HFFc6 (cell line): ENCODE data around the gene ELAVL2. TPM values are rescaled to one million over a fixed set of nuclear protein-coding genes. Genes with fewer than 3 reads are reported as not detected.
"Not testable (repeated sequence)": the region's sequence is repeated elsewhere in the genome, so short reads cannot be mapped to it uniquely, and the experiment has no call there.

Experiments used
- DNase-seq: peaks from one replicate; pipeline ENCODE4 v3.0.0-alpha.2; 2018
- H3K27ac Mint-ChIP-seq: 2 replicates; pipeline ENCODE4 v1.8.0; 2020; ENCODE audit warnings: mild to moderate bottlenecking, mixed read lengths
- H3K27me3 Mint-ChIP-seq: 2 replicates; pipeline ENCODE4 v1.8.0; 2021; ENCODE audit warnings: mild to moderate bottlenecking, moderate library complexity, mixed read lengths; ENCODE audit not compliant: insufficient read depth
- H3K36me3 Mint-ChIP-seq: 2 replicates; pipeline ENCODE4 v1.8.0; 2021; ENCODE audit warnings: low read depth, mixed read lengths
- H3K4me1 Mint-ChIP-seq: 2 replicates; pipeline ENCODE4 v1.8.0; 2020; ENCODE audit warnings: low read depth, mixed read lengths
- H3K4me3 Mint-ChIP-seq: 2 replicates; pipeline ENCODE4 v1.8.0; 2020; ENCODE audit warnings: mild to moderate bottlenecking, moderate library complexity, mixed read lengths
- H3K9me3 Mint-ChIP-seq: 2 replicates; pipeline ENCODE4 v1.8.0; 2020; ENCODE audit warnings: mild to moderate bottlenecking, mixed read lengths
- CTCF ChIP-seq: fragments of 200-600 bp; sonication (generic); IDR thresholded peaks from 2 replicates; pipeline ENCODE4 v1.5.0; 2021; ENCODE audit warnings: antibody characterized with exemption, mild to moderate bottlenecking
- total RNA-seq, 6 experiments: library from RNA; stranded (reverse); fragmentation: NEBNext Ultra II Directional; extraction: Animal tissue kit (Norgen Biotek cat#: 25700); gene quantifications; 2 replicates in 1 of 6; 3 replicates in 5 of 6; pipeline ENCODE4 v1.2.3, GENCODE V29; 2021

The ELAVL2 gene
- total RNA-seq, 6 experiments from 2014 or later = not detected

DNA sequence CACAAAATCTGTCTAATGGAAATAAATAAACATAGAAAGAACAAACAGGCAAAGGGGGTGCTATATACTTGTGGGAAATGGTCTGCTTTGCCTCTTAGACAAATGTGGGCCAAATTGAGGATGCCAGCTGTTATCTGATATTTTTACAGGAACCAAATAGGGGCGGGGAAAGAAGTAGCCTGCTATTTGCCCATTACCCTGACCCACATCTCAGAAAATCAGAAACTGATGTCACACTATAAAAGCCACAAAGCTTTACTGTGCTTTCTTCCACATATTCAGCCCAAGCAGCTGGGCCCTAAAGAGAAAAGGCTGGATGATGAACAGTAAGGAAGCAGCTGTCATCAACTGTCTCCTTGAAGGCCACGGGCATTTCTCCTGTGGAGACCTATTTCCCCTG lies 97.3 kb downstream of the ELAVL2 start:
- Mint-ChIP-seq H3K4me1 (no peaks in the 10 kb centered on the region), H3K27me3 (no peaks in the 10 kb centered on the region; the same call in 1 of the 2 replicates), H3K4me3 (no peak overlapping the region), H3K27ac (no peak overlapping the region), H3K9me3 (peaks cover 13% of the 10 kb centered on the region), H3K36me3 (no peaks in the 10 kb centered on the region; the same call in 1 of the 2 replicates)
- no peak for TF ChIP-seq CTCF
- DNase-seq = no peak

DNA sequence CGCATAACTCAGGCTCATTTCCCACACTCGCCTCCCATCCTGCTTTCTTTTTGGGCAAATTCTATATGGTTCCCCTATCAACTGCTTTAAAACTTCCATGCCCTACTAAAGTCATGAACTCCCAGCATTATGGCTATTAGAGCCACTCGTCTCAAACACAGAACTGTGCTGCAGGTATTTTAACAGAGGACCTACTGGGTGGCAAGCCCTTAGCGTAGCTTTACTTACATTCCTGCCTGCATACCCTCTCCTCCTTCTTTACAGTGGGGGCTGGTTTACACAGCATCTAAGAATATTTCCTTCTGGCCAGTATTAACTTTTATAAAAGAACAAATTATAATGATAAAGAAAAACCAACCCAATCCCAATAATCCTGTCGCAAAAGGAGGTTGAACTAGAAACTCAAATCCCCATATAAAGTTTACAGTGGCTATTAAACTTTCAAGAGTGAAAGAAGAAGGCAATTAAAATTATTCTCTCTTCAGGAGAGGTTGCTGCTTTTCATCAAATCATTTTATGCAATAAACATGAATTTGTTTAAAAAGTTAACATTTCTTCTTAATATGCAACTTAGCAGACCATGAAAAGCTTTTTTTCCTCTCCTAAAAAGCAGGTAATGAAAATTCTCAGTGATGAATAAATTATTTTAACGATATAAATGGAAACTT lies 100.6 kb downstream of the ELAVL2 start:
- no peaks in the 10 kb centered on the region for H3K36me3 Mint-ChIP-seq
- no peak for DNase-seq
- H3K27ac Mint-ChIP-seq = no peak overlapping the region
- no peaks in the 10 kb centered on the region for H3K27me3 Mint-ChIP-seq
- no peak overlapping the region for H3K4me3 Mint-ChIP-seq
- H3K4me1 Mint-ChIP-seq = no peaks in the 10 kb centered on the region
- TF ChIP-seq CTCF = no peak
- peaks cover 17% of the 10 kb centered on the region for H3K9me3 Mint-ChIP-seq

DNA sequence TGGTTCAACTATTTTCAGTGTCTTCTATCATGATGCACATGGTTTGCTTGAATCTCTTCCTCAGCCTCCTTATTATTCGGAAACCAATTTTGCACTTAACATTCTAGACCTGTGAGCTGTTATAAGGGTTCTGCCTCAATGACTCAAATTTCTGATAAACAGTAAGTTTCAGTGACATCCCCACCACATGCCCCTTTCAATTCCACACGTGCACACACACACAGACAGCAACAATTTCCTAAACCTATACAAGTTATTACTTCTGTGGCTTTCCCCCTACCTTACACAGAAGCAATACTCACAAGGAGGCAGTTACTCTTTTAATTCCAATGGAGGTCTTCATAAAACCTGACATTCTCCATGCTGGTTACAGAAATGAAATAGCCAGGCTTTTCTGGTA lies 102.4 kb downstream of the ELAVL2 start:
- Mint-ChIP-seq H3K36me3 (no peaks in the 10 kb centered on the region), H3K27ac (no peak overlapping the region), H3K4me1 (no peaks in the 10 kb centered on the region), H3K4me3 (no peak overlapping the region), H3K27me3 (no peaks in the 10 kb centered on the region), H3K9me3 (peaks cover 22% of the 10 kb centered on the region)
- no peak for DNase-seq
- TF ChIP-seq CTCF = no peak

DNA sequence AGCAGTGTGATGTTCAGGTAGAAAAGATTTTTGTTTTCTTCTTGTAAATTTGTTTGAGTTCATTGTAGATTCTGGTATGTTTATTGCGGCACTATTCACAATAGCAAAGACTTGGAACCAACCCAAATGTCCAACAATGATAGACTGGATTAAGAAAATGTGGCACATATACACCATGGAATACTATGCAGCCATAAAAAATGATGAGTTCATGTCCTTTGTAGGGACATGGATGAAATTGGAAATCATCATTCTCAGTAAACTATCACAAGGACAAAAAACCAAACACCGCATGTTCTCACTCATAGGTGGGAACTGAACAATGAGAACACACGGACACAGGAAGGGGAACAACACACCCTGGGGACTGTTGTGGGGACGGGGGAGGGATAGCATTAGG lies 103.0 kb downstream of the ELAVL2 start:
- H3K36me3 Mint-ChIP-seq, H3K27ac Mint-ChIP-seq, H3K4me3 Mint-ChIP-seq, DNase-seq, H3K4me1 Mint-ChIP-seq, H3K27me3 Mint-ChIP-seq: not testable (repeated sequence)
- H3K9me3 Mint-ChIP-seq = peaks cover 22% of the 10 kb centered on the region

DNA sequence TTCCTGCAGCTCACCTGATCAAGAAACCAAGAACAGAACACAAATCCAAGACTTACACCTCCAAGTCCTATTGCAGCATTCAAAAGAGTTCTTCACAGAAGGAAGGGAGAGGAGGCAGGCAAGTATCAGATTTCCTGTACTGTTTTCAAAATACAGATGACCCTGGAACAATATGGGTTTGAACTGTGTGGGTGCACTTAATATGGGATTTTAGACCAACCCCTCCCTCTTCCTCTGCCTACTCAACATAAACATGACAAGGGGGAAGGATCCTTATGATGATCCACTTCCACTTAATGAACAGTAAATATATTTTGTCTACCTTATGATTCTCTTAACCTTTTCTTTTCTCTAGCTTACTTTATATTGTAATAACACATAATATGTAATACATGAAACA lies 104.6 kb downstream of the ELAVL2 start:
- no peak for DNase-seq
- Mint-ChIP-seq H3K9me3 (peaks cover 15% of the 10 kb centered on the region), H3K27me3 (no peaks in the 10 kb centered on the region), H3K36me3 (no peaks in the 10 kb centered on the region), H3K27ac (no peak overlapping the region), H3K4me3 (no peak overlapping the region), H3K4me1 (no peaks in the 10 kb centered on the region)
- TF ChIP-seq CTCF = no peak

- Mint-ChIP-seq H3K4me1 (no peaks in the 10 kb centered on the region), H3K36me3 (no peaks in the 10 kb centered on the region), H3K27ac (no peak overlapping the region), H3K9me3 (peaks cover 10% of the 10 kb centered on the region; the same call in 1 of the 2 replicates), H3K27me3 (no peaks in the 10 kb centered on the region), H3K4me3 (no peak overlapping the region)
- no peak for TF ChIP-seq CTCF
- DNase-seq = no peak
Measured at GRCh38 chr9:23717505-23717904, 108.5 kb downstream of the ELAVL2 start.
